ENCODE measurements around the gene GPRC5D.

GPRC5D gene

GRCh38 chr12:12907552-12907951 is 44.4 kb downstream of the GPRC5D start:
- DNase-seq (ENCODE audit: low read depth), result no peak

GRCh38 chr12:12903642-12904609 is 48.0 kb downstream of the GPRC5D start:
- no peak for DNase-seq (ENCODE audit: low read depth)

GRCh38 chr12:12902036-12902435 is 49.9 kb downstream of the GPRC5D start:
- DNase-seq (ENCODE audit: low read depth), result no peak

GRCh38 chr12:12901158-12901791 is 50.7 kb downstream of the GPRC5D start:
- DNase-seq (ENCODE audit: low read depth), result peak; percentile 88

- DNase-seq (ENCODE audit: low read depth), result no peak
Measured at GRCh38 chr12:12900786-12901157, 51.2 kb downstream of the GPRC5D start.

GRCh38 chr12:12899530-12900380 is 52.2 kb downstream of the GPRC5D start:
- peak; percentile 86 for DNase-seq (ENCODE audit: low read depth)

GRCh38 chr12:12898911-12899511 is 53.0 kb downstream of the GPRC5D start:
- DNase-seq (ENCODE audit: low read depth), result no peak

GRCh38 chr12:12898136-12898717 is 53.7 kb downstream of the GPRC5D start:
- no peak for DNase-seq (ENCODE audit: low read depth)

GRCh38 chr12:12897302-12897701 is 54.7 kb downstream of the GPRC5D start:
- DNase-seq (ENCODE audit: low read depth), result no peak

- peak; percentile 88 for DNase-seq (ENCODE audit: low read depth)
Measured at GRCh38 chr12:12896260-12896659, 55.7 kb downstream of the GPRC5D start.

- no peak for DNase-seq (ENCODE audit: low read depth)
Measured at GRCh38 chr12:12893438-12893837, 58.5 kb downstream of the GPRC5D start.

GRCh38 chr12:12892681-12893141 is 59.3 kb downstream of the GPRC5D start:
- DNase-seq (ENCODE audit: low read depth), result no peak

- DNase-seq (ENCODE audit: low read depth), result no peak
Measured at GRCh38 chr12:12891881-12892355, 60.1 kb downstream of the GPRC5D start.

- peak; percentile 99 for DNase-seq (ENCODE audit: low read depth)
Measured at GRCh38 chr12:12891080-12891880, 60.7 kb downstream of the GPRC5D start, which contains the start of gene GPRC5A. Gene GPRC5A, plus strand, starts transcription at chr12:12891562. Its CDS starts 16,688 bp downstream, at chr12:12908250.

Measured in HS-27A (cell line).